ENCODE results near the gene CCDC82.
"Not testable (repeated sequence)": the region's sequence is repeated elsewhere in the genome, so short reads cannot be mapped to it uniquely, and the experiment has no call there.

DNA sequence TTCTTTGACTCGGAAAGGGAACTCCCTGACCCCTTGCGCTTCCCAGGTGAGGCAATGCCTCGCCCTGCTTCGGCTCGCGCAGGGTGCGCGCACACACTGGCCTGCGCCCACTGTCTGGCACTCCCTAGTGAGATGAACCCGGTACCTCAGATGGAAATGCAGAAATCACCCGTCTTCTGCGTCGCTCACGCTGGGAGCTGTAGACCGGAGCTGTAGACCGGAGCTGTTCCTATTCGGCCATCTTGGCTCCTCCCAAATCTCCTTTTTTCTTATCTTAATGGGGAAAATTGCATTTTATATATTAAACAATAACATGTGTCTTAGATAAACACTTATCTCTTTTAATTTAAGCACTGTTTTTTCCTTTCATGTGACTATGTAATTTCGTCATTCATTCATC, 21.7 kb upstream of the CCDC82 start:
- TF ChIP-seq CTCF (IDR thresholded peaks at IDR 0.05; ENCODE audit: low read depth, low read length, poor library complexity, severe bottlenecking); EZH2phosphoT487 (IDR thresholded peaks at IDR 0.05; ENCODE audit: borderline replicate concordance, low read length): not testable (repeated sequence)

All from DOHH2 (cell line).